B cell (primary cell): ENCODE results near the gene MAMDC4. TPM values are rescaled to one million over a fixed set of nuclear protein-coding genes. Genes with fewer than 3 reads are reported as not detected.

Experiments used
- ATAC-seq: fragments of 200-7000 bp; cut with Tn5 transposase; one replicate; pipeline ENCODE4 v1.10.0; 2021; ENCODE audit warnings: low read depth, mild to moderate bottlenecking, moderate number of reproducible peaks, moderate library complexity
- CTCF ChIA-PET: fragments of 350-600 bp; sonication (Branson Sonifier 250); formaldehyde crosslinking; loops from one replicate; lab custom pipeline; 2021; ENCODE audit warnings: antibody characterized with exemption, inconsistent platforms; lab: Charles Lee
- POLR2A ChIA-PET: fragments of 350-600 bp; sonication (Branson Sonifier 250); formaldehyde crosslinking; loops from one replicate; lab custom pipeline; 2021; ENCODE audit warnings: antibody characterized with exemption; lab: Charles Lee
- DNase-seq: peaks from one replicate; pipeline ENCODE4 v3.0.0; 2013
- H2AFZ ChIP-seq: 2 replicates; pipeline ENCODE4 v1.6.1; 2012; ENCODE audit warnings: mild to moderate bottlenecking, low read depth, low read length; ENCODE audit not compliant: insufficient read depth, poor library complexity, severe bottlenecking
- H3K27ac ChIP-seq, 2 donors: 1 replicate in 1 of 2; 2 replicates in 1 of 2; pipeline ENCODE4 v1.5.1; 2012 to 2013; ENCODE audit warnings: low read length in 2 of 2, mild to moderate bottlenecking in 2 of 2, moderate library complexity in 1 of 2
- H3K27me3 ChIP-seq, 4 experiments: fragments of 200-600 bp in 1 of 4; sonication (generic) in 1 of 4; replicated peaks in 1 of 4; 1 replicate in 2 of 4; 2 replicates in 2 of 4; pipeline versions ENCODE4 v1.6.1 to v1.7.0; 2013 to 2016; ENCODE audit warnings: low read length in 3 of 4, mild to moderate bottlenecking in 2 of 4, mixed read lengths in 1 of 4, moderate library complexity in 1 of 4; ENCODE audit not compliant: insufficient read depth in 4 of 4, control insufficient read depth in 3 of 4; ENCODE audit errors: control extremely low read depth in 1 of 4
- H3K36me3 ChIP-seq, 2 experiments: replicated peaks in 1 of 2; 1 replicate in 1 of 2; 2 replicates in 1 of 2; pipeline versions ENCODE4 v1.6.1 to v1.7.1; 2013; ENCODE audit warnings: low read length in 1 of 2; ENCODE audit not compliant: insufficient read depth in 2 of 2, control insufficient read depth in 1 of 2; ENCODE audit errors: control extremely low read depth in 1 of 2, extremely low read depth in 1 of 2
- H3K4me1 ChIP-seq, 2 donors: fragments of 200-600 bp in 1 of 2; sonication (generic) in 1 of 2; 1 replicate in 1 of 2; 2 replicates in 1 of 2; pipeline versions ENCODE4 v1.5.1 to v1.6.1; 2013 to 2017; ENCODE audit warnings: low read length in 2 of 2; ENCODE audit not compliant: control insufficient read depth in 2 of 2, insufficient read depth in 2 of 2
- H3K4me2 ChIP-seq: replicated peaks from 2 replicates; pipeline ENCODE3; 2012; ENCODE audit warnings: mild to moderate bottlenecking, low read depth, low read length; ENCODE audit not compliant: poor library complexity, severe bottlenecking
- H3K4me3 ChIP-seq, 5 experiments: fragments of 200-600 bp in 1 of 5; sonication (generic) in 1 of 5; 1 replicate in 3 of 5; 2 replicates in 2 of 5; pipeline versions ENCODE4 v1.5.1 to v1.7.0; 2011 to 2016; ENCODE audit warnings: low read length in 4 of 5, mild to moderate bottlenecking in 4 of 5, low read depth in 2 of 5, control low read depth in 1 of 5, moderate library complexity in 1 of 5; ENCODE audit not compliant: insufficient read depth in 1 of 5; ENCODE audit errors: control extremely low read depth in 1 of 5, extremely low read depth in 1 of 5
- H3K79me2 ChIP-seq: fragments of 200-600 bp; sonication (generic); one replicate; pipeline ENCODE4 v1.6.0; 2016; ENCODE audit warnings: low read length; ENCODE audit not compliant: control insufficient read depth, insufficient read depth
- H3K9ac ChIP-seq: fragments of 200-600 bp; sonication (generic); 2 replicates; pipeline ENCODE4 v1.6.1; 2017; ENCODE audit warnings: mild to moderate bottlenecking, low read length, moderate library complexity
- H3K9me3 ChIP-seq, 3 donors: one replicate each; pipeline versions ENCODE4 v1.6.1 to v1.7.1; 2013; ENCODE audit warnings: low read length in 2 of 3; ENCODE audit not compliant: control insufficient read depth in 2 of 3, insufficient read depth in 1 of 3; ENCODE audit errors: control extremely low read depth in 1 of 3
- H4K20me1 ChIP-seq: 2 replicates; pipeline ENCODE4 v1.6.0; 2012; ENCODE audit warnings: mild to moderate bottlenecking, low read length; ENCODE audit not compliant: insufficient read depth, control insufficient read depth, poor library complexity, severe bottlenecking
- H3K27ac Mint-ChIP-seq: one replicate; pipeline ENCODE4 v1.8.0; 2021; ENCODE audit warnings: mixed read lengths
- H3K27me3 Mint-ChIP-seq: one replicate; pipeline ENCODE4 v1.8.0; 2021; ENCODE audit warnings: mixed read lengths
- H3K4me1 Mint-ChIP-seq: one replicate; pipeline ENCODE4 v1.8.0; 2021; ENCODE audit warnings: mixed read lengths
- H3K4me3 Mint-ChIP-seq: one replicate; pipeline ENCODE4 v1.8.0; 2021; ENCODE audit warnings: mixed read lengths
- H3K9me3 Mint-ChIP-seq: one replicate; pipeline ENCODE4 v1.8.0; 2022; ENCODE audit warnings: mixed read lengths; ENCODE audit not compliant: insufficient read depth
- CTCF ChIP-seq: fragments of 200-600 bp; IDR thresholded peaks from one replicate; pipeline ENCODE4 v1.8.0; 2022; ENCODE audit warnings: antibody characterized with exemption, mild to moderate bottlenecking
- EZH2 ChIP-seq: IDR thresholded peaks from 2 replicates; pipeline ENCODE4 v1.6.1; 2012; ENCODE audit warnings: borderline replicate concordance, low read depth, mild to moderate bottlenecking, moderate library complexity, low read length; ENCODE audit not compliant: insufficient read depth, poor library complexity, severe bottlenecking
- WGBS: methylation state at CpG from one replicate; pipeline ENCODE4 v1.1.5; 2013; ENCODE audit warnings: missing lambda C conversion rate; ENCODE audit not compliant: insufficient coverage; 5-methylcytosine and 5-hydroxymethylcytosine counted together
- intact Hi-C: fragments of 100-400 bp; cut with micrococcal nuclease; formaldehyde crosslinking; loops from one replicate; pipeline ENCODE4 v1.10.0; 2022
- polyA plus RNA-seq: library from polyadenylated mRNA; depleted of rRNA; stranded (reverse); fragments of >200 nt; gene quantifications from 2 replicates; pipeline ENCODE4 v1.2.3, GENCODE V29; 2012
- total RNA-seq, 2 donors: library from RNA; stranded (reverse); fragments of 120-200 nt in 1 of 2; gene quantifications; 1 replicate in 1 of 2; 2 replicates in 1 of 2; pipeline versions ENCODE4 v1.2.3 to v1.2.4, GENCODE V29; 2013 to 2022

The MAMDC4 gene
- total and polyA plus RNA-seq, 2 donors (not counting 1 experiment from before 2014, with no cell fraction given): 5.4 to 6.8 TPM

GRCh38 chr9:136886610-136887597, 34.8 kb downstream of the MAMDC4 start:
- Histone ChIP-seq H2AFZ (peak overlapping the region; percentile 89), H3K9ac (peak overlapping the region; percentile 95), H4K20me1 (peaks cover 42% of the 10 kb centered on the region), H3K4me3 (peak overlapping the region; percentile 30 to 91 (median 83)), H3K27ac (peak overlapping the region; percentile 78 to 99), H3K79me2 (peaks cover 76% of the 10 kb centered on the region), H3K36me3 (peaks cover 0 to 8% of the 10 kb centered on the region in 2 experiments), H3K27me3 (no peaks in the 10 kb centered on the region), H3K4me1 (peaks cover 22 to 30% of the 10 kb centered on the region in 2 donors), H3K9me3 (no peaks in the 10 kb centered on the region), H3K4me2 (peak overlapping the region; percentile 99)
- ATAC-seq (peak; percentile 39), DNase-seq (no peak)
- Mint-ChIP-seq H3K27ac (peak overlapping the region; percentile 87), H3K4me3 (peak overlapping the region; percentile 91), H3K4me1 (peaks cover 31% of the 10 kb centered on the region), H3K9me3 (no peaks in the 10 kb centered on the region), H3K27me3 (no peaks in the 10 kb centered on the region)
- POLR2A ChIA-PET: interaction anchor here (0.5 to 4.7 kb wide), 5 partner anchors 10 to 87 kb away, joined by 3 to 23 read pairs (median 7); partner anchors contain the start of gene EDF1
- CTCF ChIA-PET: interaction anchor here (0.7 to 1.2 kb wide), 4 partner anchors 15 to 148 kb away, joined by 3 read pairs; partner anchors contain the start of gene AJM1
- TF ChIP-seq EZH2: no peak
- TF ChIP-seq CTCF: no peak
- 2% methylated on average over 76 of the region's 76 CpGs for WGBS
- intact Hi-C loops: loop anchor here (1.0 to 10.0 kb wide), 7 partner anchors 15 to 318 kb away; partner anchors contain the start of genes EDF1, FBXW5, NDOR1 and PAXX
